Memory B cell (primary cell): ENCODE data around the gene ZNF787.

Experiments used
- ATAC-seq: fragments of 150-1000 bp; cut with Tn5 transposase; 2 replicates; pipeline ENCODE4 v1.10.0; 2021; ENCODE audit warnings: low read depth, mild to moderate bottlenecking, moderate library complexity
- DNase-seq, 2 donors: peaks; one replicate each; pipeline ENCODE4 v3.0.0; 2022; ENCODE audit warnings: low spot score in 2 of 2
- H3K27ac Mint-ChIP-seq: one replicate; pipeline ENCODE4 v1.8.0; 2022; ENCODE audit warnings: mild to moderate bottlenecking, moderate library complexity, mixed read lengths
- H3K27me3 Mint-ChIP-seq: one replicate; pipeline ENCODE4 v1.8.0; 2022; ENCODE audit warnings: mixed read lengths
- H3K36me3 Mint-ChIP-seq: one replicate; pipeline ENCODE4 v1.8.0; 2022; ENCODE audit warnings: mild to moderate bottlenecking, mixed read lengths
- H3K4me1 Mint-ChIP-seq: one replicate; pipeline ENCODE4 v1.8.0; 2022; ENCODE audit warnings: mixed read lengths
- H3K4me3 Mint-ChIP-seq: one replicate; pipeline ENCODE4 v1.8.0; 2022; ENCODE audit warnings: mild to moderate bottlenecking, moderate library complexity, mixed read lengths
- H3K9me3 Mint-ChIP-seq: one replicate; pipeline ENCODE4 v1.8.0; 2022; ENCODE audit warnings: mixed read lengths

Gene ZNF787

DNA sequence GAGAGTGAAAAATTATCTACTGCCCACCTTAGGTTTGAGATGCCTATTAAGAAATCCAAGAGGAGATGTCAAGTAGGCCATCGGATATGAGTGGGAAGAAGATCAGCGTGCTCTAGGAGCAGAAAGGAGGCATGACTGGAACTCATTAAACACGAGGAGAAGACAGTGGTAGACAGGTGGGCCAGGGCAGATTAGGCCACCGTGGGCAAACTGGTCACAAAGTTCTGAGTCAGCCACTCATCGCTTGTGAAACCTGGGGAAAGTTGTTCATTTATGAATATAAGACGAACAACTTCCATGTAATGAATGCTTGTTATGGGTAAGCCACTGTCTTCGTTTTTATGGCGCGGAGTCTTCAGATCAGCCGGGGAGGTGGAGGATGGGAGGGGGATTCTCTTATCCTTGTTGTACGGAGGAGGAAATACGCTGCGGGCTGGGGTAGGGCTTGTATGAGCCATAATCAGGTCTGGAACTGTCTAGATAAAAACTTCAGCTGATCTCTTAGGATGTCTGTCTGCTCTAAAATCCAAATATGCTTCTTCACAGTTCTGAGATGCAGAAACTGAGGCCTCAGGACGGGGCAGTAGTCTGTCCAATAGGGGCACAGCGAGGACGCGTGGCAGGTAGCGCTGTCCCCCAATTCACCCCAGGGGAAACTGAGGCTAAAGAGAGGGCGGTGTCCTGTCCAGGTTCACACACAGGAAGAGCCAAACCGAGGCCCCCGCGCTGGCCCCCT lies 18.9 kb upstream of the ZNF787 start:
- Mint-ChIP-seq H3K27ac (peak overlapping the region; percentile 91), H3K4me3 (peak overlapping the region; percentile 92), H3K9me3 (no peaks in the 10 kb centered on the region), H3K4me1 (peaks cover 26% of the 10 kb centered on the region), H3K36me3 (no peaks in the 10 kb centered on the region), H3K27me3 (no peaks in the 10 kb centered on the region)
- ATAC-seq (no peak), DNase-seq (no peak)

DNA sequence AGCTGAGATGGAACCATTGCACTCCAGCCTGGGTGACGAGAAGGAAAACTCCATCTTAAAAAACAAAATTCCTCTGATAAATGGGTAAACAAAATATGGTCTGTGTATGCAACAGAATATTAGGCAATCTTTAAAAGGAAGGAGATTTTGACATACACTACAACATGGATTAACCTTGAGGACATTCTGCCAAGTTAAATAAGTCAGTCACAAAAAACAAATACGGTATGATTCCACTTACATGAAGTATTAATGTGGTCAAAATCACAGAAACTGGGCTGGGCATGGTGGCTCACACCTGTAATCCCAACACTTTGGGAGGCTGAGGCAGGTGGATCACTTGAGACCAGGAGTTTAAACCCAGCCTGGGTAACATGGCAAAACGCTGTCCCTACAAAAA lies 17.0 kb upstream of the ZNF787 start:
- Mint-ChIP-seq H3K4me3 (no peak overlapping the region), H3K27me3 (no peaks in the 10 kb centered on the region), H3K9me3 (no peaks in the 10 kb centered on the region), H3K4me1 (peaks cover 27% of the 10 kb centered on the region), H3K27ac (no peak overlapping the region), H3K36me3 (no peaks in the 10 kb centered on the region)
- ATAC-seq (no peak), DNase-seq (no peak)

DNA sequence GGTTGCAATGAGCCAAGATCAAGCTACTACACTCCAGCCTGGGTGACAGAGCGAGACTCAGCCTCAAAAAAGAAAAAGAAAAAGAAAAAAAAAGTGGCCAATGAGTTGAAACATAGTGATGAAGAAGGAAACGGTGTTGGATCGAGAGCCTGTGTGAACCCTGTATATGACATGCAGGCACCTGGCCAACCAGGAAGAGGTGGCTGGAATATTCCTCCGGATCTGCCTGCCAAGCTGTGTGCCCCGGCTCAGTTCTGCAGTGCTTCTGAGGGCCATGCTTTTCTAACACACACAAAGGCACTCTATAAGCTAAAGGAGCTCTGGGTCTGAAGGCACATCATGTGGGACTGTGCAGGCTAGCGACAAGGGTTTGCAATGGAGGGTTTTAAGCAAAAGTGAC lies 16.3 kb upstream of the ZNF787 start:
- peaks cover 24% of the 10 kb centered on the region for H3K4me1 Mint-ChIP-seq
- no peak overlapping the region for H3K4me3 Mint-ChIP-seq
- DNase-seq (no peak), ATAC-seq (no peak)
- no peaks in the 10 kb centered on the region for H3K9me3 Mint-ChIP-seq
- H3K27ac Mint-ChIP-seq: no peak overlapping the region
- H3K36me3 Mint-ChIP-seq: no peaks in the 10 kb centered on the region
- H3K27me3 Mint-ChIP-seq: no peaks in the 10 kb centered on the region

DNA sequence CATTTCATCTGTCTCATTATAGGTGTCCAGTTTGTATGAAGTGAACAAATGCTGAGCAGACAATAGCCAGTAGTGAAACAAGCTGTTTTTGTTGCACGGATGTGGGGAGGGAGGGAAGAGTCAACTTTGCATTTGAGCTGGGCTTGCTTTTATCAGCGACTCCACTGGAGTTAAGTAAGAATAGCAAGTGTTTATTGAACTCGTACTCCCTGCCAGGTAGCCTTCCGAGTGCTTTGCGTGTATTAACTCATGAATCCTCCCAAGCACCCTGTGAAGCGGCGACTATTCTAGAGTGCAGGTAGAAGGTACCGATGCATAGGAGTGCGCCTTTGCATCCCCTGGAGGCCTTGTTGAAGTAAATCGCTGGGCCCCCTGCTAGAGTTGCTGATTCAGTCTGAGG lies 15.3 kb upstream of the ZNF787 start:
- no peaks in the 10 kb centered on the region for H3K27me3 Mint-ChIP-seq
- no peak overlapping the region for H3K4me3 Mint-ChIP-seq
- H3K27ac Mint-ChIP-seq: no peak overlapping the region
- ATAC-seq: no peak
- H3K36me3 Mint-ChIP-seq: no peaks in the 10 kb centered on the region
- H3K9me3 Mint-ChIP-seq: no peaks in the 10 kb centered on the region
- H3K4me1 Mint-ChIP-seq: peaks cover 19% of the 10 kb centered on the region
- DNase-seq: no peak

DNA sequence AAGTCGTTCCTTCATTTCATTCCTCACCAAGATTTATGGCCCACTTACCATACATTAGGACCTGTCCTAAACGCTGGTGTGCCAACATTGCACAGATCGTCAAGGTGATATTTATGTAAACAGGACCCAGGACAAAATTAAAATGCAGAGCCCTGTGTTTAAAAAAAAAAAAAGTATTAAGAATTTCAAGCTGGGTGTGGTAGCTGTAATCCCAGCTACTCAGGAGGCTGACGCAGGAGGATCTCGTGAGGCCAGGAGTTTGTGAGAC lies 13.5 kb upstream of the ZNF787 start:
- Mint-ChIP-seq H3K27me3 (no peaks in the 10 kb centered on the region), H3K27ac (peak overlapping the region; percentile 29), H3K4me3 (no peak overlapping the region), H3K36me3 (no peaks in the 10 kb centered on the region), H3K4me1 (peaks cover 7% of the 10 kb centered on the region), H3K9me3 (no peaks in the 10 kb centered on the region)
- ATAC-seq: no peak
- DNase-seq: no peak

DNA sequence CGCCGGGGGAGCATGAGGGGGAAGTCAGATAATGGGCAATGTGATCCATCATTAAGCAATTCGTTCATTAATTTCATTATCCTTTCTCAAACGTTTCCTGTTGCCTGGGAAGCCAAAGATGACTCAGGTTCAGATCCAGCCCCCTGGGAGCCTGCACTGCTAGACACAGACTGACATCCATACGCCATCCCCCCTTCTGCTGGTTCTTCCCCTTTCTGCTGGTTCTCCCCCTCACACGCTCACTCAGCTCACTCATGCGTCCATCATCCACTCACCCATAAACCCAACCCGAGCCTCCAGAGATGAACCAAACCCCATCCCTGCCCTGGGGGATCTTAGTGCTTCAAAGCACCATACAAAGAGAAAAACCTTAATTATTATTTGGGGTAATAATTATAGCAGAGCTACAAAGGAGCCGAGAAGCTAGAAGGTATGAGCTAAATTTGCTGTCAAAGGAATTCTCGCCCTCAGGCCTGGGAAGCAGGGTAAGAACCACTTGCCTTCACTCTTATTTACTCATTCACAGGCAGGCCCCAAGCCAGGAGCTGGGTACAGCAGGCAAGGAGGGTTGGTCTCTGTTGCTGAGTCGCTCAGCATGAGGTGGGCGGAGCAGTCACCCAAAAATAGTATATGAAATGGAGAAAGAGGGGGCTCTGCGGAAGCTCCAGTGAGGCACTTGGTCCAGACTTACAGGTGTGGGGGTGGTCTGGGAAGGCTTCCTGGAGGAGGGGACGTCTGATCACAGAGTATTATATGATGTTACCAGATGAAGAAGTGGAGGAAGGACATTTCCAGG lies 13.0 kb upstream of the ZNF787 start:
- ATAC-seq (peak; percentile 100), DNase-seq (peak; percentile 37 to 52)
- Mint-ChIP-seq H3K4me3 (peak overlapping the region; percentile 3), H3K27ac (peak overlapping the region; percentile 29), H3K9me3 (no peaks in the 10 kb centered on the region), H3K36me3 (no peaks in the 10 kb centered on the region), H3K27me3 (no peaks in the 10 kb centered on the region), H3K4me1 (peaks cover 7% of the 10 kb centered on the region)

DNA sequence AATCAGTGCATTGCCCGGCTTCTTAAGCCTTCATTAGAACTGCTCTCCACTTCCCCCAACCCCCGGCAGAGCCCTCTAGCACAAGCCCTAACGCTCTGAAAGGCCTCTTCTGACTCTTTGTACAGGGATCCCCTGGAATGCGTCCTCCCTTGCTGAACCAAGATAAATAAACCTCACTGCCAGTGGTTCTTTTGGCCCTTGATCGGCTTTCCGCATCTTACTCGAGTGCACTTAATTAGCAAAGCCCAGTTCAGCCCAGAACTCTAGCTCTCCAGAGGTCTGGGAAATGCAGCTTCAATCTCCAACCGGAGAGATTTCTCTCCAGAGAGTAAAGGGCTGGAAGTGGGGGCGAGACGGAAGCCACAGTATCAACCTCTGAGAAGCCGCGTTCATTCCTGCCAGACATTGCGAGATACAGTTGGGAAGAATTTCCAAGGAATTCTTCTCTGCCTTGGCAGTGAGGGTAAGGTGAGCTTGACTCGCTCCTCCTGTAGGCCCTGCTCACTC lies 11.3 kb upstream of the ZNF787 start:
- Mint-ChIP-seq H3K4me1 (peaks cover 7% of the 10 kb centered on the region), H3K9me3 (no peaks in the 10 kb centered on the region), H3K27ac (no peak overlapping the region), H3K36me3 (no peaks in the 10 kb centered on the region), H3K27me3 (no peaks in the 10 kb centered on the region), H3K4me3 (no peak overlapping the region)
- DNase-seq (no peak), ATAC-seq (no peak)

DNA sequence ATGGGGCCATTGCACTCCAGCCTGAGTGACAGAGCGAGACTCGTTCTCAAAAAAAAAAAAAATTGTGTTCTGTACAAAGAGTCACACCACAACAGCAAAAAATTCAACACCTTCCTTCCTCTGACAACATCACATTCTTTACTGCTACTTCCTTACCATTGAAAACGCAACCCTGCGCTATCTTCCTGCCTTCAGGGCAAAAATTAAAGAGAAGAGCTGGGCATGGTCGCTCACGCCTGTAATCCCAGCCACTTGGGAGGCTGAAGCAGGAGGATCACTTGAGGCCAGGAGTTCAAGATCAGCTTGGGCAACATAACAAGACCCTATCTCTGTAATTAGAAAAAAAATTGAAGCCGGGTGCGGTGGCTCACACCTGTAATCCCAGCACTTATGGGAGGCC lies 10.6 kb upstream of the ZNF787 start:
- H3K4me3 Mint-ChIP-seq: no peak overlapping the region
- no peaks in the 10 kb centered on the region for H3K9me3 Mint-ChIP-seq
- H3K27ac Mint-ChIP-seq: no peak overlapping the region
- no peak for ATAC-seq
- H3K4me1 Mint-ChIP-seq: peaks cover 7% of the 10 kb centered on the region
- DNase-seq: no peak
- H3K36me3 Mint-ChIP-seq: no peaks in the 10 kb centered on the region
- no peaks in the 10 kb centered on the region for H3K27me3 Mint-ChIP-seq

DNA sequence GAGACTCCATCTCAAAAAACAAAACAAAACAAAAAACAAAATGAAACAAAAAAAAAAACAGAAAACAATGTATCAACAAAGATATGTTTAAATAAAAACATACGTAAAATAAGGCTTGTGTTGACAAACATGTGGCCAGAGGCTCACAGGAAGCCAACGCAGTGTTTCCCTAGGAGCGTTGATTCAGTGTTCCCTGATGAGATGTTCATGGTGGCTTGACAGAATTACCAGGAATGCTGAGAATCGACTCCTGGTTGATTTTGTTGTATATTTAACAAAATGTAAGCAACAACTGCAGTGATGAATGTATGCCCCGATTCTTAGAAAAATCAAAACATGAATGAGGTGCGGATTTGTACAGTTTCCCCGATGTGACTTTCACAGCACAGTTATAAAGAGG lies 8.9 kb upstream of the ZNF787 start:
- no peaks in the 10 kb centered on the region for H3K27me3 Mint-ChIP-seq
- H3K27ac Mint-ChIP-seq: no peak overlapping the region
- peaks cover 7% of the 10 kb centered on the region for H3K4me1 Mint-ChIP-seq
- DNase-seq (no peak), ATAC-seq (no peak)
- no peaks in the 10 kb centered on the region for H3K9me3 Mint-ChIP-seq
- no peaks in the 10 kb centered on the region for H3K36me3 Mint-ChIP-seq
- H3K4me3 Mint-ChIP-seq: no peak overlapping the region

DNA sequence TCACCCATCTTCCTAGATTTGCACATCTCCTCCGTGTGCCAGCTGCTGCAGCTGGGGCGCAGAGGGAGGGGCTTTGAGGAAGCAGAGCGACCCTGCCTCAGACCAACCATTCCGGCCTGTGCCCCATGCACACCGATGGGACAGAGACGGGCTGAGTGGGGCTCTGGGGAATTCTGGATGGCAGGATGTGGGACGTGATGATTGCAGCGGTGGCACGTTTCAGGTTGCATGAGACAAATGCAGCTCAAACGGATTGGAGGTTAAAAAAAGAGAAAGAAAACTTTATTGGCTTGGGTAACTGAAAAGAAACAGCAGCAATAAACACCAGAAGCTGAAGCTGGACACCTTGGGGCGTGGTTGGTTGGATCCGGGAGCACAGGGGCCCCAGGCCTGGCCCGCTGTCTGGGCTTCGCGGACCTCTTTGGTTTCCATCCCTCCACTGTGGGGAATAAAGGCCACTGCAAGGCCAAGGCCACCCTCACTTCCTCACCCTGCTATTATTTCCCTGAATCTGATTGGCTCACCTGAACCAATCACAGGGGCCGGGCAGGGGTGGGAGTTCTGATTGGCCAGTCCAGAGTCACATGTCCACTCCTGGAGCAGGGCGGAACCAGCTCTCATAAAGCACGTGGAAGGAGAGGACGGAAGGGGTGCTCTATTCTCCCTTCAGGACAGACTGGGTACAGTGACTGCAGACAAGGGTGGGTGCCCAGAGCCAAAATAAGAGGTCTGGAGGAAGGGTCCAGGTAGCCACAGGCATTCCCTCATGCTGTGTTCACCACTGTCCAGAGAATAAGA lies 6.1 kb upstream of the ZNF787 start:
- DNase-seq: no peak
- Mint-ChIP-seq H3K36me3 (no peaks in the 10 kb centered on the region), H3K27ac (no peak overlapping the region), H3K4me3 (no peak overlapping the region), H3K4me1 (no peaks in the 10 kb centered on the region), H3K27me3 (no peaks in the 10 kb centered on the region), H3K9me3 (no peaks in the 10 kb centered on the region)
- no peak for ATAC-seq

DNA sequence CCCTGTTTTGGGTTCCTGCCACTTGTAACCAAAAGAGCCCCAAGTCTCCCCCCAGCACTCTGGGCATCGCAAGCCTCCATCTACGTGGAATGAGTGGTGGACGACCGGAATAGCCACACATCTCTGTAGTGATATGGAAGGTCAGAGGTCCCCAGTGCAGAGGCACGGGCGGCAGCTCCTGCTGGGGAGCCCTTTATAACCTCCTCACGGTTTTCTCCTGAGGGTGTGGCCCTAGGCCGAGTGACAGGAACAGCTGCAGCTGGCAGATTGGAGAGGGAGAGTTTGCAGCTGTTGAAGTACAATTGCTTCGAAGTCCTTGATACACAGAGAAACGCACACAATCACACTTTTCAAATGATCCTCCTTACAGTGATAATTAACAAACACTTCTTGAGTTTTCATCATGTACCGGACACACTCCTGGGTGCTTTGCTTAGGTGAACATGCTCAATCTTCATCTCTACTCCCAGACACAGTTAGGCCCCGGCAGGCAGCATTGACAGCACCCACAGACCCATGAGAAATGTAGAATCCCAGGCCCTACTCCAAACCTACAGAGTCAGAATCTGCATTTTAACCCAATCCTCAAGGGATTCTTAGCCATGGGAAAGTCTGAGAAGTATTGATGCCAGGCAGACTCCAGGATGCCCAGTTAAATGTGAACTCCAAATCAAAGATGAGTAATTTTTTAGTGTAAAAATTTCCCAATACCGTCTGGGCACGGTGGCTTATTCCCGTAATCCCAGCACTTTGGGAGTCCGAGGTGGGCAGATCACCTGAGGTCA lies 4.9 kb upstream of the ZNF787 start:
- no peaks in the 10 kb centered on the region for H3K9me3 Mint-ChIP-seq
- H3K27ac Mint-ChIP-seq: no peak overlapping the region
- no peak for DNase-seq
- H3K36me3 Mint-ChIP-seq: no peaks in the 10 kb centered on the region
- no peak overlapping the region for H3K4me3 Mint-ChIP-seq
- H3K27me3 Mint-ChIP-seq: no peaks in the 10 kb centered on the region
- ATAC-seq: no peak
- H3K4me1 Mint-ChIP-seq: no peaks in the 10 kb centered on the region

DNA sequence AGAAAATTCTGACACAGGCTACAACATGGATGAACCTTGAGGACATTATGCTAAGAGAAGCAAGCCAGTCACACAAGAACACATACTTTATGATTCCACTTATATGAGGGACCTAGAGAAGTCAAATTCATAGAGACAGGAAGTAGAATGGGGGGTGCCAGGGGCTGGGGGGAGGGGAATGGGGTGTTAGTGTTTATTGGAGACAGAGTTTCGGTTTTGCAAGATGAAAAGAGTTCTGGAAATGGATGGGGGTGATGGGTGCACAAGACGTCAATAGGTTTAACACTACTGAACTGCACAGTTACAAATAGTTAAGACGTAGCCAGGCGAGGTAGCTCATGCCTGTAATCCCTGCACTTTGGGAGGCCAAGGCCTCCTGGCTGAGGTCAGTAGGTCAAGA lies 3.5 kb upstream of the ZNF787 start:
- peaks cover 7% of the 10 kb centered on the region for H3K4me1 Mint-ChIP-seq
- H3K36me3 Mint-ChIP-seq: no peaks in the 10 kb centered on the region
- no peak for DNase-seq
- no peak for ATAC-seq
- H3K27me3 Mint-ChIP-seq: no peaks in the 10 kb centered on the region
- no peaks in the 10 kb centered on the region for H3K9me3 Mint-ChIP-seq
- H3K4me3 Mint-ChIP-seq: no peak overlapping the region
- no peak overlapping the region for H3K27ac Mint-ChIP-seq

DNA sequence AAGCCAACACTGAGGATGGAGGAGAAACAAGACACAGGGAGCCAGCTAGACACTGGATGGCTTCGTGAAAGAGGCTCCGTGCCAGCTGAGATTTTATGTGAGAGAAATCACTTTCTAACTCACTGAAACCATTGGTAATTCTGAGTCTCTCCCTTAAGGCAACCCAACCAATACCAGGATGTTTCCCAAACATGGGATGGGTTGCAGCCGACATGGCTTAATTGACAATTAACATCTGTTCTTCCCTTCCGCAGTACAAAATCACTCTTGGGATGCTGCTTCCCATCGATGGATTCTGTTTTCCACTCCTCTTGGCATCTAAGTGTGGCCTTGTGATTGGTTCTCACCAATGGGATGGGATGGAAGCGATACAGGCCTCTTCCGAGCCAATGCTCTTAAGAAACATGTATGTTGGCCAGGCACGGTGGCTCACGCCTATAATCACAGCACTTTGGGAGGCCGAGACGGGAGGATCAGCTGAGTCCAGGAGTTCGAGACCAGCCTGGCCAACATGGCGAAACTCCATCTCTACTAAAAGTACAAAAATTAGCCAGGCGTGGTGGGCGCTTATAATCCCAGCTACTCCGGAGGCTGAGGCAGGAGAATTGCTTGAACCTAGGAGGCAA lies 2.3 kb upstream of the ZNF787 start:
- no peak overlapping the region for H3K27ac Mint-ChIP-seq
- H3K4me1 Mint-ChIP-seq: peaks cover 17% of the 10 kb centered on the region
- H3K27me3 Mint-ChIP-seq: no peaks in the 10 kb centered on the region
- no peaks in the 10 kb centered on the region for H3K9me3 Mint-ChIP-seq
- ATAC-seq (no peak), DNase-seq (no peak)
- H3K36me3 Mint-ChIP-seq: no peaks in the 10 kb centered on the region
- H3K4me3 Mint-ChIP-seq: no peak overlapping the region
